ENCODE results near the gene OOSP4B.

DNA sequence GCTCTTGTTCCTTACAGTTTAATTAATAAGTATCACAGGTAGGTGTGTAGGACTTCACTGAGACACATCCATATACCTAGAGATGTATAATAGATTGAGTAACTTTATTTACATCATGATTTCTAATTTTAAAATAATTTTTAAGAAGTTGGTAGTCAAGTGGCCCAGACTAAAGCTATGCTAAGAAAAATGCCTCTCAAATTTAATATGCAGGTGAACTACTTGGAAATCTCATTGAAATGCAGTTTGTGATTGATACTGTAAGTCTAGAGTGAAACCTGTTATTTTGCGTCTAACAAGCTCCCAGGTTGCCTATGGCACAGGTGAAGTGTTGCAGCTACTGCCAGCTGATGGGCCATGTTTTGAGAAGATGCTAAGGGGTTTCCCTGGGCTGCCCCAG is at the start of gene OOSP4B:
- no peak for TF ChIP-seq SUZ12 (IDR thresholded peaks at IDR 0.05; ENCODE audit: extremely low read depth, insufficient read depth, insufficient read length)
- no peak for TF ChIP-seq ZNF274 (IDR thresholded peaks at IDR 0.05; ENCODE audit: low read depth, low read length)

Measured in NT2/D1 (cell line).